T-helper 22 cell (primary cell): ENCODE data around the gene TRIM5.
"Not testable (repeated sequence)": the region's sequence is repeated elsewhere in the genome, so short reads cannot be mapped to it uniquely, and the experiment has no call there.

ENCODE experiments used
- DNase-seq: peaks from one replicate; pipeline ENCODE4 v3.0.0-alpha.2; 2020; ENCODE audit warnings: low read depth

TRIM5 gene, protein sequence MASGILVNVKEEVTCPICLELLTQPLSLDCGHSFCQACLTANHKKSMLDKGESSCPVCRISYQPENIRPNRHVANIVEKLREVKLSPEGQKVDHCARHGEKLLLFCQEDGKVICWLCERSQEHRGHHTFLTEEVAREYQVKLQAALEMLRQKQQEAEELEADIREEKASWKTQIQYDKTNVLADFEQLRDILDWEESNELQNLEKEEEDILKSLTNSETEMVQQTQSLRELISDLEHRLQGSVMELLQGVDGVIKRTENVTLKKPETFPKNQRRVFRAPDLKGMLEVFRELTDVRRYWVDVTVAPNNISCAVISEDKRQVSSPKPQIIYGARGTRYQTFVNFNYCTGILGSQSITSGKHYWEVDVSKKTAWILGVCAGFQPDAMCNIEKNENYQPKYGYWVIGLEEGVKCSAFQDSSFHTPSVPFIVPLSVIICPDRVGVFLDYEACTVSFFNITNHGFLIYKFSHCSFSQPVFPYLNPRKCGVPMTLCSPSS

DNA sequence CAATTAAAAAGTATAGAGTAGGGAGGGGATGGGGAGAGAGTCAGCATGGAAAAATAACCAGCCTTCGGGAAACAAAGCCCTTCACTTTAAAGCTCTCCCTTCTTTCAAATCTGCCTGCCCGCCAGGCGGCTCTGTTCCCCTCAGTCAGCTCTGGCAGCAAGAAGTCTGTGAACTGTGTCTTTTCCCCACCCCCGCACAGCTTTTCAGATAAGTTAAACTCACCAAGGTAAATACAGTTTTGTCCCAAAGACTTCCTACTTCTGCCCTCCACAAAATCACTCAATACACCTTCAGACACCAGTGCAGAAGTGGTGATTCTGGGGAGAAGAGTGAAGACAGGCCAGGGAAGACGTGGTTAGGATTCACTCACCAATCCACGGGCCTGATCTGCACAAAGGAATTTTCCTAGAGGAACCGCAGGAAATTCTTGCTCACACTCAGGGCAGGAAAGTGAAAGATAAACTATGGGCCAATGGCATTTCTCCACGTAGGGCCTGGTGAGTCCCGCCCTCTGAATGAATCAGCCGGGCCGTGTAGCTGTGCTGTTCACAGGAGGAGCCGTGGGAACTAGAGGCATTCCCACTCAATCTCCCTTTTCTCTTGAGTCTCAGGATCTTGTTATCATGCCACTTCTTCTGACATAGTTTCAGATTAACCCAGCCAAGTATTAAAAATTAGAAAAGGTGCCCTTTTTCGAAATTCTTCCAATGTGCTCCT, at the start of gene TRIM5:
TRIM5 (minus strand) TSS at position 429 of the 717 bp plus-strand sequence. CDS start 4,897 bp downstream, outside the sequence.
- DNase-seq: peak; percentile 67

DNA sequence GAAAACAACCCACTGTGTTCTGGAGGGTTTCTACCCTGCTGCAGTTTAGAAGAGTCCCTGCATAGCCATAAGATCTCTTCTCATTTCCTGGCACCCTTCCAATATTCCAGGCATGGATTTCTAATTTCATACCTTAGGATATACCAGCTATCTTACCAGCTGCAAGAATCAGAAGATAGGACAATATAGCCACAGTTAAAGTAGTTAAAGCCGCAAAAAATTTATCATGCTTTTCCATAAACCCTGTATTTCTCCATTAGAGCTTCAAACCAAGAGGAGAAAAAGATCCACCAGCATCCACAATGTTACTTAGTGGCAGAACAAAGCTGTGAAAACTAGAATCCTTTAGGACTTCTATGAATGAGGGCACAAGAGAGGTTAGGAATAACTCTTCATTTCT, 42.8 kb upstream of the TRIM5 start:
- no peak for DNase-seq

DNA sequence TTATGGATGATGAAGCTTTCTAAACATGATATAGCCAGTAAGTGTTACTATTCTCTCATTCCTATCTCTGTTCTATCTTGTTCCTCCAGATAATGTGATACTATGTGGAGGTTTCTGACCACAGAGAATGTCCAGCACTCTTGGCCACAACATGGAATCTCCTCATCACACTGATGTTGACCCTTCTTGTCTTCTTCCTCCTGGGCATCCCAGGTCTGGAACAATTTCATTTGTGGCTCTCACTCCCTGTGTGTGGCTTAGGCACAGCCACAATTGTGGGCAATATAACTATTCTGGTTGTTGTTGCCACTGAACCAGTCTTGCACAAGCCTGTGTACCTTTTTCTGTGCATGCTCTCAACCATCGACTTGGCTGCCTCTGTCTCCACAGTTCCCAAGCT, 41.5 kb upstream of the TRIM5 start:
- DNase-seq: no peak

DNA sequence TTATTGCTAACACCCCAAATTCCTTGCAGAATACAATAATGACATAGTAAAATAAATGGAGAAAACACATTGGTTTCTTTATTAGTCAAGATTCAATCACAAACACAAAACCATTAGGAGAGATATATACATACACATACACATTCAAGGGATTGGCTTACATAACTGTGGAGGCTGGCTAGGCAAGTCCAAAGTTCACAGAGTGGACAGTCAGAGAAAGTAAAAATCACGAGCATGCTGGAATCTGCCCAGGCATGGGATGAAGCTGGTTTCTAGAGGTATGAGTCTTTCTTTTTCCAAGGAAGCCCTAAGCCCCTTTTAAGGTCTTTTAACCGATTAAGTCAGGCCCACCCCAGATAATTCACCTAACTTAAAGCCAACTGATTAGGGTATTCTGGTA, 37.7 kb upstream of the TRIM5 start:
- no peak for DNase-seq

DNA sequence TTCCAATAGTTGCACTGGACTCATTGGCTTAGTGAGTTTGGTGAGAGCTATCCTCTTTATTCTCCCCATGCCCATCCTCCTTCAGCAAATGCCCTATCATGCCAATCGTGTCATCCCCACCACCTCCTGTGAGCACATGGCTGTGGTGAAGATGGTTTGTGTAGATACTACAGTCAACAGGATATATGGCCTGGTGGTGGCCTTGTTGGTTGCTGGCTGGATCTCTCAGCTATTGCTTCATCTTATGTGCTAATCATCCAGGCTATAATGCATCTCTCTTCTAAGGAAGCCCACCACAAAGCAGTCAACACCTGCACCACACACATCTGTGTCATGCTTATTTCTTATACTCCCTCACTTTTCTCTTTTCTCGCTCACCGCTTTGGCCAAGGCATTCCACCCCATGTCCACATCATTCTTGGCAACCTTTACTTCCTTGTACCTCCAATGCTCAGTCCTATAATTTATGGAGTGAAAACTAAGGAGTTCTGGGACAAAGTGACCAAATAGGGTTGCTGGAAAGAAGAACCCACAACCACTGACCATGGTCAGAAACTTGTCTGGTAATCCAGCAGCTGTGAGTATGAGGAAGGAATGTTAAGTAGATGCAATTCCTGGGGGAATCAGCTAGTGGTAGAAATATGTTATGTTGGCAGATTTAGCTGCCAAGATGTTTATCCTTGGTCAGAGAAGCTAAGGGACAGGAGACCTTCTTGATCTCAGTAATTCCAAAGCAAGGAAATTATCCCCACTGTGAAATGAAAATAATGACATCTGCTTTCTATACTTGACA, 35.0 kb upstream of the TRIM5 start:
- no peak for DNase-seq

DNA sequence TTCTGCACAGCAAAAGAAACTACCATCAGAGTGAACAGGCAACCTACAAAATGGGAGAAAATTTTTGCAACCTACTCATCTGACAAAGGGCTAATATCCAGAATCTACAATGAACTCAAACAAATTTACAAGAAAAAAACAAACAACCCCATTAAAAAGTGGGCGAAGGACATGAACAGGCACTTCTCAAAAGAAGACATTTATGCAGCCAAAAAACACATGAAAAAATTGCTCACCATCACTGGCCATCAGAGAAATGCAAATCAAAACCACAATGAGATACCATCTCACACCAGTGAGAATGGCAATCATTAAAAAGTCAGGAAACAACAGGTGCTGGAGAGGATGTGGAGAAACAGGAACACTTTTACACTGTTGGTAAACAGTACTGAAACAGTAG, 31.6 kb upstream of the TRIM5 start:
- DNase-seq: not testable (repeated sequence)

DNA sequence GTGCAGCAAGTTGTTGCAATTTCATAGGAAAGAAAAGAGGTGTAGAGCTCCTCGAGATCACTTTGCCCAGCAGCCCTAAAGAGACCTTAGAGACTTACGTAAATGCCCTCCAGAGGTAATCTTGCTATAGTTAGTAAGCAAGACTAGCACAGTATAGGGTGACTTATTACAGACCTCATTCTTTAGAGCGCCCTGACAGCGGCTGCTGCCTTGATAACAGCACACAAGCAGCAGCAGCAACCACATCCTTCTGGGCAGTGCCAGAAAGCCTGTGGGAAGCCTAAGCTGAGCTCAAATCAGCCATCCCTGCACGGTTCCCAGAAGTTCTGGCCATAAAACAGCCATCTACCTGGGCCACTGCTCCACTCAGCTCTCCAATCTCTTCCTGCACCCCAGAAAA, 28.8 kb upstream of the TRIM5 start:
- DNase-seq: no peak

DNA sequence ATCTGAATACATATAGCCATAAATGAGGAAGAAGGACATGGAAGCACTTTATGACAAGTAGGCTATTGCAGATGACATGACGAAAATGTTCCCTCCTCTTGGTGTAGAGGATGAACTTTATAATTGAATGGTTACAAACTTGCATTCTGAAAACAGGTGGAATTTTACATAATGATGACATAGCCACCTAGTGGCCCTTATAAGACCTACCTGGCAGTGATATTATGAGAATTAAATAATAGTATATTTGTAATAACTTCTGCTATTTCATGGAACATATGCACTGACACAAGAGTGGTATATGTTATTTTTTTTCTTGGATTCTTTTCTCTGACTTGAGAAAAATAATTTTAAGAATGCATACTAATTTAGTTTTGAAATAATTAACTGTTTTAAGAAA, 27.6 kb upstream of the TRIM5 start:
- DNase-seq: no peak

DNA sequence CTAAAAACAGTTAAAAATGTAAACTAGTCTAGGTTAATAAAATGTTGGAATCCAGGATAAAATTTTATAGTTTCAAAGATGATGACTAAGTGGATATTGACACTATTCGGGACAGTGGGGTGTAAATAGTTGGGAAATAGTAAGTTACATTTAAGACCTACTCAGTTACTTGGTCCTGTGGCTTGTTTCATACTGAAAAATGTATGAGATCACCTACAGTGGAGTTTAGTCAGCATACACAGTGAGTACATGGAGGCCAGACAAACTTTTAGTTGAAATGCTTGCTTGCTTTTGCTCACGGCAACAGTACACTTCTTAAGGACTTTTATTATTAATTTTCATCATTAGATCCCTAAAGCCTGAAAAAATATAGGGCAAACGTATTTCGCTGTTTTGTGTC, 20.8 kb upstream of the TRIM5 start:
- no peak for DNase-seq

DNA sequence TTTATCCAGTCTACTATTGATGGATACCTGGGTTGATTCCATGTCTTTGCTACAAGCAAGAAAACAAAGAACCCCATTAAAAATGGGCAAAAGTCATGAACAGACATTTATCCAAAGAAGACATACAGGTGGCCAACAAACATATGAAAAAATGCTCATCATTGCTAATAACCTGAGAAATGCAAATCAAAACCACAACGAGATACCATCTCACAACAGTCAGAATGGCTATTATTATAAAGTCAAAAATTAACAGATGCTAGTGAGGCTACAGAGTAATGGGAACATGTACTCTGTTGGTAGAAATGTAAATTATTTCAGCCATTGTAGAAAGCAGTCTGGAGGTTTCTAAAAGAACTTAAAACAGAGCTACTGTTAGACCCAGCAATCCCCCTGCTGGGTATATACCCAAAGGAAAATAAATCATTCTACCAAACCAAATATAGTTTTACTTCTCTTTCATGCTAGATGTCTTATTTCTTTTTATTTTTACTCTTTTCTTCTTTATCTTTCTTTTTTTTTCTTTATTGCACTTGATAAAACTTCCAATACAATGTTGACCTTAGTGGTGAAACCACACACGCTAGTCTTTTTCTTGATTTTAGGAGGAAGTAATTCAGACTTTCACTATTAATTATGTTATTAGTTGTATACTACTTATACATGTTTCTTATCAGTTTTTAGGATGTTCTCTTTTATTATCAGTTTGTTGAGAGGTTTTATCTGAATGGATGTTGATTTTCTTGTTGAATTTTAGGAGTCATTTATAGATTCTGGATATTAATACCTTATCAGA, 19.1 kb upstream of the TRIM5 start:
- no peak for DNase-seq

DNA sequence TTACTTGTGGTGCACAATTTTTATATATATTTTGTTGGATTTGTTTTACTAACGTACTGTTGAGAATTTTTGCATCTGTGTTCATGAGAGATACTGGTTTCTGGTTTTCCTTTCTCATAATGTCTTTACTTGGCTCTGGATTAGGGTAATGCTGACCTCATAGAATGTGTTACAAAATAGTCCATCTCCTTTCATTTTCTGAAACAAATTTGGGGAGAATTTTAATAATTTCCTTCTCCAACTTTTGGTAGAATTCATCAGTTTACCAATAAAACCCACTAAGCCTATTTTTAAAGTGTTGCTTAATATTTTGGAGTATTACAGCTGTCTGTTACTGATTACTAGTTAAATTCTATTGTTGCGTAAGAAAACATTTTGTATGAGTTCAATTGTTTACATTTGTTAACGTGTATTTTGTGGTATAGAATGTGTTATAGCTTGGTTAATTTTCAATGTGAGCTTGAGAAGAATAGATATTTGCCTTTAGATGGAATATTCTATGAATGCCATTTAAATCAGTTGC, 16.2 kb upstream of the TRIM5 start:
- no peak for DNase-seq

DNA sequence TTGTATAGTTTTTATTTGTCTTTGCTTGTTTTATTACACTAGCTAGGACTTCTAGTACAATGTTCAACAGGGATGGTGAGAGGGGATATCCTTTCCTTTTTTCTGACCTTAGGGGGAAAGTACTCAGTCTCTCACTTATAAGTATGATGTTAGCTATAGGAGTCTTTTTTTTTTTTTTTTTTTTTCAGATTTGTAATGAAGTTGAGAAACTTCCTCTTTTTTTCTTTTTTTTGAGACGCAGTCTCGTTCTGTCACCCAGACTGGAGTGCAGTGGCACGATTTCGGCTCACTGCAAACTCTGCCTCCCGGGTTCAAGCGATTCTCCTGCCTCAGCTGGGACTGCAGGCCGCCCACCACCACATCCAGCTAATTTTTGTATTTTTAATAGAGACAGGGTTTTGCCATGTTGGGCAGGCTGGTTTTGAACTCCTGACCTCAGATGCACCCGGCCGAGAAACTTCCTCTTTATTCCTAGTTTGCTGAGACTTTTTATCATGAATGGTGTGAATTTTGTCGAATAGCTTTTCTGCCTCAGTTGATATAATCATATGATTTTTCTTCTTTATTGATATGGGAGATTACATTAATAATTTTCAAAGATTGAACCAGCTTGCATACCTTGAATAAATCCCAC, 15.7 kb upstream of the TRIM5 start:
- DNase-seq: no peak

DNA sequence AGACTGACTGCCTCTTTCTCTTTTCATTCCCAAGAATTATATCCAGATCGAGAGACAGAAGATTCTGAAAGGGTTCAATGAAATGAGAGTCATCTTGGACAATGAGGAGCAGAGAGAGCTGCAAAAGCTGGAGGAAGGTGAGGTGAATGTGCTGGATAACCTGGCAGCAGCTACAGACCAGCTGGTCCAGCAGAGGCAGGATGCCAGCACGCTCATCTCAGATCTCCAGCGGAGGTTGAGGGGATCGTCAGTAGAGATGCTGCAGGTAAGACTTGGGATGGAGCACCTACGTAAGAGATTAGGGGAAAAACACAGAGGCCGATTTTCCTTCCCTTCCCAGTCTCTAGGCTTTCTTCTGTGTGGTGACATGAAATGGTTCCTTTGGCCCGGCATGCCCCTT, 13.4 kb upstream of the TRIM5 start:
- DNase-seq: no peak

DNA sequence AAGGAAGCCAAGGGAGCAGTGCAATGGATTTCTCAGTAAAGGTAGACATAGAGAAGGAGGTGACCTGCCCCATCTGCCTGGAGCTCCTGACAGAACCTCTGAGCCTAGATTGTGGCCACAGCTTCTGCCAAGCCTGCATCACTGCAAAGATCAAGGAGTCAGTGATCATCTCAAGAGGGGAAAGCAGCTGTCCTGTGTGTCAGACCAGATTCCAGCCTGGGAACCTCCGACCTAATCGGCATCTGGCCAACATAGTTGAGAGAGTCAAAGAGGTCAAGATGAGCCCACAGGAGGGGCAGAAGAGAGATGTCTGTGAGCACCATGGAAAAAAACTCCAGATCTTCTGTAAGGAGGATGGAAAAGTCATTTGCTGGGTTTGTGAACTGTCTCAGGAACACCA, 11.3 kb upstream of the TRIM5 start:
- no peak for DNase-seq

DNA sequence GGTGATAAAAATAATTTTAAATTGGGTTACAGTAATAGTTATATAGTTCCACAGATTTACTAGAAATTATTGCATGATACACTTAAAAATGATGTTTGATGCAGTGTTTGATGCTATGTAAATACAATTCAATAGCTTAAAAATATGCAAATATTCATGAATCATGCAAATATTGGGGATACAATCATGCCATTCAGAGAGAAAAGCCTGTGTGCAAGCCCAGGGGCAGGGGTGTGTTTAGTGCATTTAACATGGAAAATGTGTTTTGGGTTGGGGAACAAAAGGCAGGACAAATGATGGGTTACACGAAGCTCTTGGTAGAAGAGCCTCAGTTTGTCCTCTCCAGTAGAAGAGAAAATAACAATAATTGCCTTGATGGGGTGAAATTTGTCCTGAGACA, 10.7 kb upstream of the TRIM5 start:
- no peak for DNase-seq

DNA sequence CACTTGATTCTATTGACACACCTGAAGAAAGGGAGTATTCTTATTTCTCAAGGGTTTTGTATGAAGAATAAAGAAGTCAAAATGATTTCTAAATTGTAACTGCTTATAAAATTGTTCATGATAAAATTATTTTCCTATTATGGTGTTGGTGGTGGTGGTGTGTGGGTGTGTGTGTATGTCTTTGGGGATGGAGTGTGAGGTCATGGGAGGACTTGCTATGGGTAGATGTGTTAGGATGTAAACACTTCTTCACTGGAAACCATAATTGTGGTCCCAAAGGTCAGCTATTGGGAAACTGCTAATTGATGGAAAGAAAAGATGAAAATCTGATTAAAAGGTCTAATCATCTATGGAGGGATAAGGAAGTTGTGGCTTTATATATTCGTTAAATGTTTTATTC, 9.8 kb upstream of the TRIM5 start:
- no peak for DNase-seq

DNA sequence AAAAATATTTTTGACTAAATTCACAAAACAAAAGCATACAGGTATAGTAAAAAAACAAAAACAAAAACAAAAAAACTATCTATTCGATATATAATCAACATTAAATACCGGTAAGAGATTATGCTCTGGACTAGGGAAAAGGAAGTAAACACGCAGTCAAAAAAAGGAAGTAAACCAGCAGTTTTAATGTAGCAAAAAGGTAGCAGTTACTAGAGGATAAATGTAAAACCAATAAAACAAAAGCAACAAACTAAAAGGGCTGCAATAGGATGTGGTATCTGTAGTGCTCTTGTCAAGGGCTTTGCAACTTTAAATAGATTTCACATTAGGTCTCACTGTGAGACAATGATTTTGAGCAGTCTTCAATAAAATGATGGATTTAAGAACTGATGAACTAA, 7.1 kb upstream of the TRIM5 start:
- no peak for DNase-seq

DNA sequence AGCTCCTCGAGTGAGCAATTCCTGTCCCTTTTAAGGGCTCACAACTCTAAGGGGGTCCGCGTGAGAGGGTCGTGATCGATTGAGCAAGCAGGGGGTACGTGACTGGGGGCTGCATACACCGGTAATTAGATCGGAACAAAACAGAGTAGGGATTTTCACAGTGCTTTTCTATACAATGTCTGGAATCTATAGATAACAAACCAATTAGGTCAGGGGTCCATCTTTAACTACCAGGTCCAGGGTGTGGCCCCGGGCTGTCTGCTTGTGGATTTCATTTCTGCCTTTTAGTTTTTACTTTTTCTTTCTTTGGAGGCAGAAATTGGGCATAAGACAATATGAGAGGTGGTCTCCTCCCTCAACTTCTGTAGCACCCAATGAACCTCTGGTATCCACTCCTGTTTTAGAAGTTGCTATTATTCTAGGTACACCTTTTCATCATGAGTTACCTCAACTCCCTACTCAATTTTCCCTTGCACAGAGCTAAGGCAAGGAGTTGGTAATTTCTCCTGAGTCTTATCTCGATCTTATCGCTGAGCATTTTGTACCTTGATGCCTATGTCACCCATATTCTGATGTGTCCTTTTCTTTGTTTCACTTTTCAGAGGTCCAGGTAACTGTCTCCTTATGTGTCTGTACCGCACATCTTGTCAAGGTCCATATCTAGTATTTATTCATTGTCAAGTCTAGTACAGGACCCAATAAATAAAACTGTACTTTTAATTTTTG, 6.5 kb upstream of the TRIM5 start:
- DNase-seq: not testable (repeated sequence)

DNA sequence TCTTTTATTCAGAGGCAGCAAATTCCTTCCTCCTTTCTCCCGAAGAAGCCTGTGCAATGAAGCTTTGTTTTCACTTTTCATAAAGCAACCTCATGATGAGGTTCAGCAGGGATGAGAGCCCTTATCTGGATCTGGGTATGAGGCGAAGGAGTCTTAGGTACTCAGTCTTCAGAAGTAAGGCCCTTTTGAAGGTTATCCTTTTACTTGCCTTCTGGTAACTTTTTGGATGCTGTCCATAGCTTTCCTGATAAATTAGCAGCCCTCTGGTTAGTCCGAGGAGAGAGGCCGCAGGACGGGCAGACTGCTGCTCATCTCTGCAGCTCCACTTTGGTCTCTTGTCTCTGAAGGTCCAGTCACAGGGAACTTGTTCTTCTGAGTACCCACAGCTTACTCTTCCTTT, 5.9 kb upstream of the TRIM5 start:
- no peak for DNase-seq

DNA sequence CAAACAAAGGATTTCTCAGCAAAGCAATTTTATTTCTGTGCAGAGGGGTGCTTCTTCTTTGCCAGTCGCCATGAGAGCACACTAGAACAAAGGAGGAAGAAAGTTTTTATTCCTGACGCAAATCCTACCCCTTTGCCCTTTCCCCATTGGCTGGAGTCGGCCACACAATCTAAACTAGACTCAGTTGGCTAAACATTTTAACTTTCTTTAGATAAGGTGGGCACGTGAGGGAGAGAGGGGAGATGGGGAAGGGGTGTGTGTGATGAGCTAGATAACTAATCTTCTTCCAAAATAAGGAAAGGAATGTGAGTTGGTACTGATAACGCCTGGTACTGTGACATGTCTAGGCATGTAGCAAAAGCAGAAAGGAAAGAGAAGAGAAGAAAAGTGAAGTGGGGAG, 5.3 kb upstream of the TRIM5 start:
- DNase-seq: no peak
